Glutamatergic neuron (in vitro differentiated cells): ENCODE results near the gene GYG1. TPM values are rescaled to one million over a fixed set of nuclear protein-coding genes. Genes with fewer than 3 reads are reported as not detected.

Experiments
- DNase-seq: peaks from one replicate; pipeline ENCODE4 v3.0.0; 2022
- H3K27ac Mint-ChIP-seq: one replicate; pipeline ENCODE4 v1.8.0; 2020; ENCODE audit warnings: mild to moderate bottlenecking, mixed read lengths, inconsistent platforms; ENCODE audit not compliant: unreplicated experiment
- H3K27me3 Mint-ChIP-seq: one replicate; pipeline ENCODE4 v1.8.0; 2020; ENCODE audit warnings: mild to moderate bottlenecking, moderate library complexity, mixed read lengths, inconsistent platforms; ENCODE audit not compliant: unreplicated experiment
- H3K36me3 Mint-ChIP-seq: one replicate; pipeline ENCODE4 v1.8.0; 2020; ENCODE audit warnings: mild to moderate bottlenecking, mixed read lengths, inconsistent platforms; ENCODE audit not compliant: unreplicated experiment
- H3K4me1 Mint-ChIP-seq: one replicate; pipeline ENCODE4 v1.8.0; 2020; ENCODE audit warnings: mild to moderate bottlenecking, low read depth, mixed read lengths, inconsistent platforms; ENCODE audit not compliant: unreplicated experiment
- H3K4me3 Mint-ChIP-seq: one replicate; pipeline ENCODE4 v1.8.0; 2020; ENCODE audit warnings: mild to moderate bottlenecking, mixed read lengths, inconsistent platforms; ENCODE audit not compliant: unreplicated experiment
- H3K9me3 Mint-ChIP-seq: one replicate; pipeline ENCODE4 v1.8.0; 2020; ENCODE audit warnings: mild to moderate bottlenecking, moderate library complexity, mixed read lengths, inconsistent platforms; ENCODE audit not compliant: unreplicated experiment
- CTCF ChIP-seq: fragments of 200-600 bp; sonication (generic); IDR thresholded peaks from one replicate; pipeline ENCODE4 v1.5.0; 2021; ENCODE audit not compliant: partially characterized antibody, unreplicated experiment
- total RNA-seq: library from RNA; stranded (reverse); fragmentation: NEBNext Ultra II Directional; extraction: Animal tissue kit (Norgen Biotek cat#: 25700); gene quantifications from one replicate; pipeline ENCODE4 v1.2.1, GENCODE V29; 2021; ENCODE audit not compliant: unreplicated experiment

GYG1 gene
- total RNA-seq, 1 donor from 2014 or later, result 27.3 TPM

GRCh38 chr3:149055575-149055974, 64.2 kb downstream of the GYG1 start:
- Mint-ChIP-seq H3K27ac (no peak overlapping the region), H3K27me3 (peaks cover 1% of the 10 kb centered on the region), H3K9me3 (no peaks in the 10 kb centered on the region), H3K4me1 (no peaks in the 10 kb centered on the region), H3K4me3 (no peak overlapping the region), H3K36me3 (peaks cover 8% of the 10 kb centered on the region)
- DNase-seq, result no peak
- no peak for TF ChIP-seq CTCF

GRCh38 chr3:149058198-149058597, 66.9 kb downstream of the GYG1 start:
- Mint-ChIP-seq H3K9me3 (no peaks in the 10 kb centered on the region), H3K27me3 (peaks cover 1% of the 10 kb centered on the region), H3K36me3 (peaks cover 3% of the 10 kb centered on the region), H3K27ac (no peak overlapping the region), H3K4me1 (no peaks in the 10 kb centered on the region), H3K4me3 (no peak overlapping the region)
- TF ChIP-seq CTCF, result no peak
- no peak for DNase-seq

GRCh38 chr3:149058602-149059001, 67.3 kb downstream of the GYG1 start:
- H3K36me3 Mint-ChIP-seq, result no peaks in the 10 kb centered on the region

GRCh38 chr3:149061776-149062175, 70.4 kb downstream of the GYG1 start:
- TF ChIP-seq CTCF, result no peak
- H3K27me3 Mint-ChIP-seq, result peaks cover 2% of the 10 kb centered on the region

More at GRCh38 chr3:149058602-149059001, 67.3 kb downstream of the GYG1 start:
- Mint-ChIP-seq H3K27ac (no peak overlapping the region), H3K4me1 (no peaks in the 10 kb centered on the region), H3K9me3 (no peaks in the 10 kb centered on the region), H3K27me3 (peaks cover 1% of the 10 kb centered on the region), H3K4me3 (no peak overlapping the region)
- no peak for TF ChIP-seq CTCF
- DNase-seq, result no peak

GRCh38 chr3:149067883-149068282, 76.5 kb downstream of the GYG1 start:
- H3K4me3 Mint-ChIP-seq, result no peak overlapping the region
- no peak for TF ChIP-seq CTCF
- H3K36me3 Mint-ChIP-seq, result no peaks in the 10 kb centered on the region
- no peaks in the 10 kb centered on the region for H3K4me1 Mint-ChIP-seq
- H3K9me3 Mint-ChIP-seq, result no peaks in the 10 kb centered on the region
- peaks cover 2% of the 10 kb centered on the region for H3K27me3 Mint-ChIP-seq
- H3K27ac Mint-ChIP-seq, result no peak overlapping the region
- DNase-seq, result no peak

More at GRCh38 chr3:149061776-149062175, 70.4 kb downstream of the GYG1 start:
- H3K27ac Mint-ChIP-seq, result no peak overlapping the region
- H3K4me3 Mint-ChIP-seq, result no peak overlapping the region
- H3K4me1 Mint-ChIP-seq, result no peaks in the 10 kb centered on the region
- H3K9me3 Mint-ChIP-seq, result no peaks in the 10 kb centered on the region
- no peaks in the 10 kb centered on the region for H3K36me3 Mint-ChIP-seq
- DNase-seq, result no peak

Other genes with a start within 250 kb of the GYG1 start
- not detected for gene CPB1, start 163.7 kb upstream of the GYG1 start, total RNA-seq
- not detected for gene CPA3, start 126.2 kb upstream of the GYG1 start, total RNA-seq
- gene HLTF, start 95.0 kb downstream of the GYG1 start, total RNA-seq, result 45.1 TPM
- gene HPS3, start 138.1 kb downstream of the GYG1 start, total RNA-seq, result 12.1 TPM
- not detected for gene CP, start 230.3 kb downstream of the GYG1 start, total RNA-seq